ENCODE data around the gene ROR2.

ROR2 gene

DNA sequence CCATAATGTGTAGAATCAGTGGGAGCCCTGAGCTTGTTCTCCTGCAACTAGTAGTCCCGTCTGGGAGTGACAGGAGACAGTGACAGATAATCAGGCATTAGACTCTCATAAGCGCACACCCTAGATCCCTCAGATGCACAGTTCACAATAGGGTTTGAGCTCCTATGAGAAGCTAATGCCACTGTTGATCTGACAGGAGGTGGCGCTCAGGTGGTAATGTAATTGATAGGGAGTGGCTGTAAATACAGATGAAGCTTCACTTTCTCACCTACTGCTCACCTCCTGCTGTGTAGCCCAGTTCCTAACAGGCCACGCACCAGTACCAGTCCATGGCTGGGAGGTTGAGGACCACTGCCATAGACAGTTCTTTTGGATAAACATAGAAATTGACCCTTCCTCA, 188.7 kb downstream of the ROR2 start:
- Mint-ChIP-seq H3K4me3 (no peak overlapping the region), H3K27ac (no peak overlapping the region), H3K27me3 (ENCODE audit: low read depth) (no peaks in the 10 kb centered on the region), H3K36me3 (ENCODE audit: low read depth) (peaks cover 46% of the 10 kb centered on the region), H3K4me1 (peaks cover 14% of the 10 kb centered on the region), H3K9me3 (peaks cover 24% of the 10 kb centered on the region)
- TF ChIP-seq, protein P1, sequence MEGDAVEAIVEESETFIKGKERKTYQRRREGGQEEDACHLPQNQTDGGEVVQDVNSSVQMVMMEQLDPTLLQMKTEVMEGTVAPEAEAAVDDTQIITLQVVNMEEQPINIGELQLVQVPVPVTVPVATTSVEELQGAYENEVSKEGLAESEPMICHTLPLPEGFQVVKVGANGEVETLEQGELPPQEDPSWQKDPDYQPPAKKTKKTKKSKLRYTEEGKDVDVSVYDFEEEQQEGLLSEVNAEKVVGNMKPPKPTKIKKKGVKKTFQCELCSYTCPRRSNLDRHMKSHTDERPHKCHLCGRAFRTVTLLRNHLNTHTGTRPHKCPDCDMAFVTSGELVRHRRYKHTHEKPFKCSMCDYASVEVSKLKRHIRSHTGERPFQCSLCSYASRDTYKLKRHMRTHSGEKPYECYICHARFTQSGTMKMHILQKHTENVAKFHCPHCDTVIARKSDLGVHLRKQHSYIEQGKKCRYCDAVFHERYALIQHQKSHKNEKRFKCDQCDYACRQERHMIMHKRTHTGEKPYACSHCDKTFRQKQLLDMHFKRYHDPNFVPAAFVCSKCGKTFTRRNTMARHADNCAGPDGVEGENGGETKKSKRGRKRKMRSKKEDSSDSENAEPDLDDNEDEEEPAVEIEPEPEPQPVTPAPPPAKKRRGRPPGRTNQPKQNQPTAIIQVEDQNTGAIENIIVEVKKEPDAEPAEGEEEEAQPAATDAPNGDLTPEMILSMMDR (IDR thresholded peaks at IDR 0.05; ENCODE audit: unreplicated experiment in 3 of 3) = no peak

DNA sequence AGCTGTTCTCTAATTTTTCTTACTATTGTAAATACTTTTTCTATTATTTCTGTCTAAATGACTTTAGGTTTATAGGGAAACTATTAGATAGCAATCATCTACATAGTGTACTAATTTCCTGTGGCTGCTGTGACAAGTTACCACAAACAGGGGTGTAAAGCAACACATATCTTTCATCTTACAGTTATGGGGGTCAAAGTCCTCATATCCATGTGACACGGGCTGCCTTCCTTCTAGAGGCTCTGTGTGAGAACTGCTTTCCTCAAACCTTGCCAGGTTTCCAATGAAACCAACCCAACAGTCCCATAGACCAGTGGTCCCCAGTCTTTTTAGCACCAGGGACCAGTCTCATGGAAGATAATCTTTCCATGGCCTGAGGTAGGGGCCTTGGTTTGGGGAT, 189.1 kb downstream of the ROR2 start:
- Mint-ChIP-seq H3K4me3 (no peak overlapping the region), H3K9me3 (peaks cover 19% of the 10 kb centered on the region), H3K27me3 (ENCODE audit: low read depth) (no peaks in the 10 kb centered on the region), H3K4me1 (peaks cover 9% of the 10 kb centered on the region), H3K36me3 (ENCODE audit: low read depth) (peaks cover 47% of the 10 kb centered on the region), H3K27ac (no peak overlapping the region)
- TF ChIP-seq, protein P1 (IDR thresholded peaks at IDR 0.05; ENCODE audit: unreplicated experiment in 3 of 3) = no peak

DNA sequence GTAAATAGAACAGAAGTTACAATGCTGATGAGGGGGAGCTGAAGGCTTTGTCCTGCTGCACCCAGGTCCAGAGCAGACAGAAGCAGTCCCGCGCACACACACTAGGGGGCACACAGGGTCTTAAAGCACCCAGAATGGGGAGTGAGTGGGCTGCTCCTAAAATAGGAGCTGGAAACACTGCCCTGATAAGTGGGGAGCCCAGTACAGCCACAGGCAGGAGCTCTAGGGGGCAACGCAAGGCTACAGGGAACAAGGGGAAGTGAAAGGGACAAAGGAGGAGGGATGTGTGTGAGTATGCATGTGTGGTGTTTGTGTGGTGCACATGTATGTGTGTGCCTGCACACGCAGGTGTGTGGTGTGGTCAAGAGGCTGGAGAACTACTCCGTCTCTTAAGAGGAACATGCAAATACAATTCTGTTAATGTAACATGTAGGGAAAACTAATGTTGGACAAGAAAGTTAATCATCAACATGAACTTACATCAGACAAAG, 191.5 kb downstream of the ROR2 start:
- peaks cover 44% of the 10 kb centered on the region for H3K36me3 Mint-ChIP-seq (ENCODE audit: low read depth)
- TF ChIP-seq, protein P1 (IDR thresholded peaks at IDR 0.05; ENCODE audit: unreplicated experiment in 3 of 3) = peak; percentile 60 to 69 (median 62)
- H3K4me3 Mint-ChIP-seq = no peak overlapping the region
- peak overlapping the region; percentile 79 to 83 (median 80) for H3K27ac Mint-ChIP-seq
- peaks cover 10% of the 10 kb centered on the region for H3K9me3 Mint-ChIP-seq
- H3K27me3 Mint-ChIP-seq (ENCODE audit: low read depth) = no peaks in the 10 kb centered on the region
- H3K4me1 Mint-ChIP-seq = peaks cover 7% of the 10 kb centered on the region

DNA sequence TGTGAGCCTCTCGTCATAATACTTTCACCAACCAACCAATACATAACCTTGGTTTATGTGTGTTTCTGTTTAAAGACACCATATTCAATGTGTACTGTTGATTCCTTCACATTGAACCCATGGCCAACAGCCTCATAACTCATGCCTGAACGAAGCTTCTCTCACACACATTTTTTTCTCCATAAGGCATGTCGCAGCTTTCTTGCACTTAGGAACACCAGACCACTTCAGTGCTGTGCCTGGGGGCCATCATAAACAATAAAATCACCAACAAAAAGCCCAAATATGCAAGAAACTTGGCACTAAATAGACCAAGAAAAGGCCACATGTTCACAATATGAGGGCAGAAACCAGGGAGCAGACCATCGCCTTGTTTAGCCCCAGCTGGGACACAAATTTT, 192.2 kb downstream of the ROR2 start:
- Mint-ChIP-seq H3K4me1 (peaks cover 7% of the 10 kb centered on the region), H3K9me3 (peaks cover 10% of the 10 kb centered on the region), H3K4me3 (no peak overlapping the region), H3K27me3 (ENCODE audit: low read depth) (no peaks in the 10 kb centered on the region), H3K27ac (peak overlapping the region in 2 of 3 experiments; percentile 79 to 80), H3K36me3 (ENCODE audit: low read depth) (peaks cover 39% of the 10 kb centered on the region)
- TF ChIP-seq, protein P1 (IDR thresholded peaks at IDR 0.05; ENCODE audit: unreplicated experiment in 3 of 3) = no peak

DNA sequence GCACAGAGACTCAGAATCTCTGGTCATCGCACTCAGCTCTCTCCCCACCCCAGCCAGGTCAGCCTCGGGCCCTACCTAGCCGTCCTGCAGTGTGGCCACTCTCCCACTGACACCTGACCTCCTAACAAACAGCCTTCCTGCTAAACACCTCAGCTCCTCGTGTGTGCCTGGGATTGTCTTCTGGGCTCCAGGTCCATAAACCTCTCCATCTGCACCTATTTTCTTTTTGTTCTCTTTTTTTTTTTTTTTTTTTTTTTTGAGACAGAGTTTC, 193.6 kb downstream of the ROR2 start:
- Mint-ChIP-seq H3K9me3 (peaks cover 3% of the 10 kb centered on the region), H3K4me1 (peaks cover 7% of the 10 kb centered on the region), H3K27ac (no peak overlapping the region), H3K27me3 (ENCODE audit: low read depth) (no peaks in the 10 kb centered on the region), H3K4me3 (no peak overlapping the region), H3K36me3 (ENCODE audit: low read depth) (peaks cover 29% of the 10 kb centered on the region)
- TF ChIP-seq, protein P1 (IDR thresholded peaks at IDR 0.05; ENCODE audit: unreplicated experiment in 3 of 3) = no peak

DNA sequence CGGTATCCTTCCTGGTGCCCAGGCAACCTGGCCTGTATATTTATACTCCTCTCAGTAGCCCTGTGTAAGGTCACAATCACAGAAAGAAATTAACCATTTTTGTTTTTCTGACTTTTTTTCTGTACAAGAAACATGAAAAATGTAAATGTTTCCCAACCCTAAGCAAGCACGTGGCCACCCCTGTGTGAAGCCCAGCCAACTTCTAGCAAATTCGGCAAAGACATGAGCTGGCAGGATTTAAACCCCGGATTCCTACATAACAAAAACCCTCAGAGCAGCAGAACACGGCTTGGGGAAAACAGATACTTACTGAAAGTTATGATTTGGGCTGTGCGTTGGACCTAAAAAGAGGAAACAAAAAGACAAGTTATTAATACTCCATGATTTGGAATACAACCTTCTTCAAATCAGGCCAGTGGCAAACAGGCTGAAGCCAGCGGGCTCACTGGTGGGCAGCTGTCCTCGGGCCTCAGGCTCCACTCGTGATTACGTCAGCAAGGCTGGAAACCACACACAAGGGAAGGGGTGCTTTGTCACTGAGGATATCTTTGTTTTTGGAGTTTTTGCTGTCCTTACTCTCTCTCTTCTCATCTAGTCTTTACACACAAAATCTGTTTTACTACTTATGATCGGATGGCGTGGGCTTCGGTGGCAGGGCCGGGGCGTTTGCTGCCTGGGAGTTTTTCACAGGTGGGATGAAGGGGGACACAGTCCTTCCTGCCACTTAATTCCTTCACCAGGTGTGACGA, 194.1 kb downstream of the ROR2 start:
- peaks cover 28% of the 10 kb centered on the region for H3K36me3 Mint-ChIP-seq (ENCODE audit: low read depth)
- TF ChIP-seq, protein P1 (IDR thresholded peaks at IDR 0.05; ENCODE audit: unreplicated experiment in 3 of 3) = no peak
- H3K4me3 Mint-ChIP-seq = no peak overlapping the region

More for the DNA sequence above, 194.1 kb downstream of the ROR2 start:
- Mint-ChIP-seq H3K4me1 (peaks cover 7% of the 10 kb centered on the region), H3K9me3 (no peaks in the 10 kb centered on the region), H3K27me3 (ENCODE audit: low read depth) (no peaks in the 10 kb centered on the region), H3K27ac (no peak overlapping the region)
